CD4-positive, alpha-beta memory T cell (primary cell): Measurements from ENCODE around the gene HLA-DRB1. TPM values are rescaled to one million over a fixed set of nuclear protein-coding genes. Genes with fewer than 3 reads are reported as not detected.
"Not testable (repeated sequence)": the region's sequence is repeated elsewhere in the genome, so short reads cannot be mapped to it uniquely, and the experiment has no call there.

ENCODE experiments used
- CTCF ChIA-PET: fragments of 350-600 bp; sonication (Branson Sonifier 250); formaldehyde crosslinking; loops from one replicate; lab custom pipeline; 2021; ENCODE audit warnings: inconsistent platforms; ENCODE audit not compliant: partially characterized antibody; lab: Charles Lee
- POLR2A ChIA-PET: fragments of 350-600 bp; sonication (Branson Sonifier 250); formaldehyde crosslinking; loops from one replicate; lab custom pipeline; 2021; ENCODE audit not compliant: partially characterized antibody; lab: Charles Lee
- DNase-seq, 5 donors: peaks; one replicate each; pipeline versions ENCODE4 v3.0.0 to v3.0.0-alpha.2; 2020 to 2022; ENCODE audit warnings: mixed read lengths in 1 of 5
- H3K27ac ChIP-seq: one replicate; pipeline ENCODE4 v1.7.0; 2013; ENCODE audit warnings: low read depth, low read length
- H3K27me3 ChIP-seq: 2 replicates; pipeline ENCODE4 v1.7.0; 2013; ENCODE audit warnings: mild to moderate bottlenecking, low read length, moderate library complexity; ENCODE audit not compliant: insufficient read depth
- H3K36me3 ChIP-seq: 2 replicates; pipeline ENCODE4 v1.7.0; 2013; ENCODE audit warnings: mild to moderate bottlenecking, low read length, moderate library complexity; ENCODE audit not compliant: insufficient read depth
- H3K4me1 ChIP-seq: 2 replicates; pipeline ENCODE4 v1.7.0; 2013; ENCODE audit warnings: mild to moderate bottlenecking, low read length, moderate library complexity; ENCODE audit not compliant: insufficient read depth
- H3K4me3 ChIP-seq, 2 donors: one replicate each; pipeline ENCODE4 v1.7.0; 2013; ENCODE audit warnings: low read length in 2 of 2, mild to moderate bottlenecking in 1 of 2
- H3K9me3 ChIP-seq, 2 donors: one replicate each; pipeline ENCODE4 v1.7.0; 2013; ENCODE audit warnings: low read length in 2 of 2, control low read depth in 1 of 2; ENCODE audit not compliant: control insufficient read depth in 1 of 2
- H3K27ac Mint-ChIP-seq, 7 donors: one replicate each; pipeline ENCODE4 v1.8.0; 2020 to 2021; ENCODE audit warnings: mixed read lengths in 7 of 7, mild to moderate bottlenecking in 6 of 7, inconsistent platforms in 3 of 7, moderate library complexity in 3 of 7
- H3K27me3 Mint-ChIP-seq, 2 donors: one replicate each; pipeline ENCODE4 v1.8.0; 2020 to 2021; ENCODE audit warnings: mixed read lengths in 2 of 2
- H3K36me3 Mint-ChIP-seq, 2 donors: one replicate each; pipeline ENCODE4 v1.8.0; 2020 to 2021; ENCODE audit warnings: mixed read lengths in 2 of 2, inconsistent platforms in 1 of 2, mild to moderate bottlenecking in 1 of 2
- H3K4me1 Mint-ChIP-seq, 4 donors: one replicate each; pipeline ENCODE4 v1.8.0; 2020 to 2021; ENCODE audit warnings: mixed read lengths in 4 of 4, mild to moderate bottlenecking in 1 of 4
- H3K4me3 Mint-ChIP-seq, 8 donors: one replicate each; pipeline ENCODE4 v1.8.0; 2020 to 2021; ENCODE audit warnings: mixed read lengths in 8 of 8, mild to moderate bottlenecking in 7 of 8, moderate library complexity in 6 of 8, inconsistent platforms in 3 of 8
- H3K9me3 Mint-ChIP-seq, 8 donors: one replicate each; pipeline ENCODE4 v1.8.0; 2020 to 2021; ENCODE audit warnings: mixed read lengths in 8 of 8, mild to moderate bottlenecking in 5 of 8, inconsistent platforms in 3 of 8, moderate library complexity in 1 of 8
- intact Hi-C: fragments of 100-400 bp; cut with micrococcal nuclease; formaldehyde crosslinking; loops from one replicate; pipeline ENCODE4 v1.15.1; 2023
- polyA plus RNA-seq, 2 donors: library from polyadenylated mRNA; unstranded; fragments of 300-500 nt; fragmentation: Illumina TruSeq; gene quantifications; one replicate each; pipeline ENCODE4 v1.2.3, GENCODE V29; 2021
- total RNA-seq, 2 experiments: library from RNA; stranded (reverse); gene quantifications; one replicate each; pipeline ENCODE4 v1.2.3, GENCODE V29; 2021

The HLA-DRB1 gene
- total RNA-seq (10 to 100 TPM; 14.2 to 14.3 TPM), polyA plus RNA-seq (10 to 100 TPM in 1 of 2 donors, 1 to 10 TPM in 1; 6.9 to 31.6 TPM)

GRCh38 chr6:32589596-32590449 is at the start of gene HLA-DRB1:
HLA-DRB1 (minus strand) TSS chr6:32589848; CDS start chr6:32589742, 106 bp downstream.
- Mint-ChIP-seq H3K36me3 (no peaks in the 10 kb centered on the region), H3K27me3 (peaks cover 3 to 6% of the 10 kb centered on the region in 2 donors), H3K4me1 (peaks cover 0 to 31% (median 16%) of the 10 kb centered on the region in 4 donors), H3K27ac (peak within 1 kb of the TSS in 5 of 7 donors; percentile 7 to 95 (median 48)), H3K9me3 (peaks cover 0 to 1% (median 0%) of the 10 kb centered on the region in 8 donors), H3K4me3 (peak within 1 kb of the TSS in 7 of 8 donors; percentile 46 to 89 (median 72))
- no peaks in the 10 kb centered on the region for H3K9me3 ChIP-seq
- POLR2A ChIA-PET = interaction anchor here (1.3 kb wide), 1 partner anchor 76 kb away, joined by 4 read pairs; no protein-coding TSS in a partner anchor
- CTCF ChIA-PET = no interaction called here
- DNase-seq = peak in 3 of 5 donors; percentile 30 to 55 (median 47)
- H3K27me3 ChIP-seq = no peaks in the 10 kb centered on the region
- peak within 1 kb of the TSS; percentile 43 for H3K27ac ChIP-seq
- H3K4me1 ChIP-seq = no peaks in the 10 kb centered on the region
- H3K36me3 ChIP-seq = no peaks in the 10 kb centered on the region
- peak within 1 kb of the TSS in 1 of 2 donors; percentile 26 for H3K4me3 ChIP-seq
- intact Hi-C loops = loop anchor here (2.0 kb wide), 2 partner anchors 33 to 61 kb away; no protein-coding TSS in a partner anchor

GRCh38 chr6:32638532-32639219 is 49.0 kb upstream of the HLA-DRB1 start:
- CTCF ChIA-PET = no interaction called here
- peaks cover 0 to 8% of the 10 kb centered on the region in 2 donors for H3K27me3 Mint-ChIP-seq
- H3K4me3 Mint-ChIP-seq = no peak overlapping the region
- peaks cover 20 to 26% (median 23%) of the 10 kb centered on the region in 4 donors for H3K4me1 Mint-ChIP-seq
- no peaks in the 10 kb centered on the region for H3K9me3 Mint-ChIP-seq
- no peak for DNase-seq
- Histone ChIP-seq H3K4me3 (no peak overlapping the region), H3K4me1 (peaks cover 11% of the 10 kb centered on the region), H3K27me3 (no peaks in the 10 kb centered on the region), H3K36me3 (no peaks in the 10 kb centered on the region), H3K27ac (no peak overlapping the region), H3K9me3 (no peaks in the 10 kb centered on the region)
- H3K36me3 Mint-ChIP-seq = no peaks in the 10 kb centered on the region
- intact Hi-C loops = no loop called here
- no peak overlapping the region for H3K27ac Mint-ChIP-seq
- POLR2A ChIA-PET = no interaction called here

- Mint-ChIP-seq H3K27ac (no peak overlapping the region), H3K9me3 (no peaks in the 10 kb centered on the region), H3K27me3 (peaks cover 0 to 8% of the 10 kb centered on the region in 2 donors), H3K36me3 (no peaks in the 10 kb centered on the region), H3K4me3 (no peak overlapping the region), H3K4me1 (peaks cover 16 to 26% (median 23%) of the 10 kb centered on the region in 4 donors)
- intact Hi-C loops = no loop called here
- CTCF ChIA-PET = no interaction called here
- no peak for DNase-seq
- Histone ChIP-seq H3K4me1 (peaks cover 11% of the 10 kb centered on the region), H3K4me3 (no peak overlapping the region), H3K27me3 (no peaks in the 10 kb centered on the region), H3K27ac (no peak overlapping the region), H3K9me3 (no peaks in the 10 kb centered on the region), H3K36me3 (no peaks in the 10 kb centered on the region)
- POLR2A ChIA-PET = no interaction called here
These were observed 48.2 kb upstream of the HLA-DRB1 start for GRCh38 chr6:32637883-32638282.

GRCh38 chr6:32637219-32637880 is 47.7 kb upstream of the HLA-DRB1 start, which contains the start of gene HLA-DQA1:
HLA-DQA1 (plus strand) TSS chr6:32637406; CDS start chr6:32637459, 53 bp downstream.
- ChIA-PET POLR2A (no interaction called here), CTCF (no interaction called here)
- H3K9me3 Mint-ChIP-seq = no peaks in the 10 kb centered on the region
- no peaks in the 10 kb centered on the region for H3K36me3 ChIP-seq
- peaks cover 8% of the 10 kb centered on the region for H3K4me1 ChIP-seq
- H3K27ac Mint-ChIP-seq = no peak within 1 kb of the TSS
- H3K27ac ChIP-seq = no peak within 1 kb of the TSS
- peak within 1 kb of the TSS in 4 of 8 donors; percentile 12 to 49 (median 36) for H3K4me3 Mint-ChIP-seq
- H3K4me3 ChIP-seq = no peak within 1 kb of the TSS
- H3K4me1 Mint-ChIP-seq = peaks cover 11 to 23% (median 21%) of the 10 kb centered on the region in 4 donors
- no peaks in the 10 kb centered on the region for H3K27me3 ChIP-seq
- H3K9me3 ChIP-seq = no peaks in the 10 kb centered on the region
- intact Hi-C loops = no loop called here
- no peak for DNase-seq
- H3K27me3 Mint-ChIP-seq = peaks cover 0 to 8% of the 10 kb centered on the region in 2 donors
- H3K36me3 Mint-ChIP-seq = no peaks in the 10 kb centered on the region

- POLR2A ChIA-PET = no interaction called here
- peaks cover 0 to 11% (median 9%) of the 10 kb centered on the region in 4 donors for H3K4me1 Mint-ChIP-seq
- Histone ChIP-seq H3K4me3 (no peak overlapping the region), H3K9me3 (no peaks in the 10 kb centered on the region), H3K27me3 (no peaks in the 10 kb centered on the region), H3K4me1 (no peaks in the 10 kb centered on the region), H3K36me3 (no peaks in the 10 kb centered on the region), H3K27ac (no peak overlapping the region)
- no peaks in the 10 kb centered on the region for H3K36me3 Mint-ChIP-seq
- intact Hi-C loops = no loop called here
- H3K27me3 Mint-ChIP-seq = peaks cover 0 to 8% of the 10 kb centered on the region in 2 donors
- CTCF ChIA-PET = no interaction called here
- H3K9me3 Mint-ChIP-seq = no peaks in the 10 kb centered on the region
- no peak overlapping the region for H3K4me3 Mint-ChIP-seq
- DNase-seq = no peak
- H3K27ac Mint-ChIP-seq = peak overlapping the region in 1 of 7 donors; percentile 58
These were observed 46.0 kb upstream of the HLA-DRB1 start for GRCh38 chr6:32635526-32636123.

- POLR2A ChIA-PET, H3K27me3 Mint-ChIP-seq, H3K4me3 Mint-ChIP-seq, H3K4me3 ChIP-seq, H3K9me3 ChIP-seq, CTCF ChIA-PET, H3K9me3 Mint-ChIP-seq, DNase-seq, H3K27ac ChIP-seq, H3K27me3 ChIP-seq, H3K36me3 ChIP-seq, H3K36me3 Mint-ChIP-seq, H3K27ac Mint-ChIP-seq: not testable (repeated sequence)
- peaks cover 23% of the 10 kb centered on the region for H3K4me1 ChIP-seq
- intact Hi-C loops = loop anchor here (10.0 kb wide), 2 partner anchors 215 to 225 kb away; partner anchors contain the start of genes PSMB9 and TAP1
- peaks cover 12 to 35% (median 17%) of the 10 kb centered on the region in 4 donors for H3K4me1 Mint-ChIP-seq
These were observed 40.1 kb upstream of the HLA-DRB1 start for GRCh38 chr6:32629793-32630192.
